Nephron progenitor cell (in vitro differentiated cells): ENCODE results near the gene CCL8.

Experiments used
- DNase-seq: peaks from one replicate; pipeline ENCODE4 v3.0.0; 2021
- H3K27ac Mint-ChIP-seq: 2 replicates; pipeline ENCODE4 v1.8.0; 2021; ENCODE audit warnings: mild to moderate bottlenecking, moderate library complexity, mixed read lengths
- H3K27me3 Mint-ChIP-seq: 2 replicates; pipeline ENCODE4 v1.8.0; 2021; ENCODE audit warnings: mild to moderate bottlenecking, low read depth, mixed read lengths; ENCODE audit not compliant: poor library complexity
- H3K36me3 Mint-ChIP-seq: 2 replicates; pipeline ENCODE4 v1.8.0; 2021; ENCODE audit warnings: low read depth, mixed read lengths
- H3K4me1 Mint-ChIP-seq: 2 replicates; pipeline ENCODE4 v1.8.0; 2021; ENCODE audit warnings: mixed read lengths
- H3K4me3 Mint-ChIP-seq: 2 replicates; pipeline ENCODE4 v1.8.0; 2021; ENCODE audit warnings: mild to moderate bottlenecking, moderate library complexity, mixed read lengths
- H3K9me3 Mint-ChIP-seq: 2 replicates; pipeline ENCODE4 v1.8.0; 2021; ENCODE audit warnings: mild to moderate bottlenecking, moderate library complexity, mixed read lengths
- CTCF ChIP-seq: fragments of 200-600 bp; sonication (generic); IDR thresholded peaks from 2 replicates; pipeline ENCODE4 v1.5.0; 2021; ENCODE audit warnings: antibody characterized with exemption

The CCL8 gene

GRCh38 chr17:34319039-34319483, at the start of gene CCL8:
Gene CCL8, plus strand, starts transcription at chr17:34319435. Its CDS starts 67 bp downstream, at chr17:34319502.
- DNase-seq, result no peak
- peaks cover 2% of the 10 kb centered on the region for H3K9me3 Mint-ChIP-seq
- no peak within 1 kb of the TSS for H3K27ac Mint-ChIP-seq
- H3K4me1 Mint-ChIP-seq, result no peaks in the 10 kb centered on the region
- peaks cover 9% of the 10 kb centered on the region for H3K27me3 Mint-ChIP-seq
- no peak within 1 kb of the TSS for H3K4me3 Mint-ChIP-seq
- H3K36me3 Mint-ChIP-seq, result no peaks in the 10 kb centered on the region
- TF ChIP-seq CTCF, result no peak

- no peak for TF ChIP-seq CTCF
- no peaks in the 10 kb centered on the region for H3K4me1 Mint-ChIP-seq
- DNase-seq, result no peak
- no peak within 1 kb of the TSS for H3K4me3 Mint-ChIP-seq
- H3K27ac Mint-ChIP-seq, result no peak within 1 kb of the TSS
- no peaks in the 10 kb centered on the region for H3K9me3 Mint-ChIP-seq
- H3K36me3 Mint-ChIP-seq, result no peaks in the 10 kb centered on the region
- H3K27me3 Mint-ChIP-seq, result peaks cover 29% of the 10 kb centered on the region
Measured at GRCh38 chr17:34269969-34270368, 49.3 kb upstream of the CCL8 start, which contains the start of gene CCL7. Gene CCL7, plus strand, starts transcription at chr17:34270221. Its CDS starts 70 bp downstream, at chr17:34270291.

GRCh38 chr17:34275881-34276280, 43.4 kb upstream of the CCL8 start:
- Mint-ChIP-seq H3K4me1 (no peaks in the 10 kb centered on the region), H3K36me3 (no peaks in the 10 kb centered on the region)

GRCh38 chr17:34276826-34277225, 42.4 kb upstream of the CCL8 start:
- Mint-ChIP-seq H3K36me3 (no peaks in the 10 kb centered on the region), H3K27me3 (peaks cover 18% of the 10 kb centered on the region), H3K27ac (no peak overlapping the region), H3K4me3 (no peak overlapping the region), H3K4me1 (no peaks in the 10 kb centered on the region), H3K9me3 (no peaks in the 10 kb centered on the region)
- DNase-seq, result no peak
- no peak for TF ChIP-seq CTCF

More at GRCh38 chr17:34275881-34276280, 43.4 kb upstream of the CCL8 start:
- Mint-ChIP-seq H3K27ac (no peak overlapping the region), H3K9me3 (no peaks in the 10 kb centered on the region), H3K4me3 (no peak overlapping the region), H3K27me3 (peaks cover 22% of the 10 kb centered on the region)
- no peak for DNase-seq
- TF ChIP-seq CTCF, result no peak

GRCh38 chr17:34283571-34283970, 35.7 kb upstream of the CCL8 start:
- DNase-seq, result no peak
- no peaks in the 10 kb centered on the region for H3K9me3 Mint-ChIP-seq
- peaks cover 16% of the 10 kb centered on the region for H3K27me3 Mint-ChIP-seq
- no peaks in the 10 kb centered on the region for H3K4me1 Mint-ChIP-seq
- TF ChIP-seq CTCF, result no peak
- H3K36me3 Mint-ChIP-seq, result no peaks in the 10 kb centered on the region
- H3K27ac Mint-ChIP-seq, result no peak overlapping the region
- no peak overlapping the region for H3K4me3 Mint-ChIP-seq

- H3K4me3 Mint-ChIP-seq, result no peak within 1 kb of the TSS
- H3K4me1 Mint-ChIP-seq, result no peaks in the 10 kb centered on the region
- no peaks in the 10 kb centered on the region for H3K9me3 Mint-ChIP-seq
- no peaks in the 10 kb centered on the region for H3K36me3 Mint-ChIP-seq
- peaks cover 20% of the 10 kb centered on the region for H3K27me3 Mint-ChIP-seq
- no peak for DNase-seq
- H3K27ac Mint-ChIP-seq, result no peak within 1 kb of the TSS
- no peak for TF ChIP-seq CTCF
Measured at GRCh38 chr17:34285286-34285792, 33.9 kb upstream of the CCL8 start, which contains the start of gene CCL11. Gene CCL11, plus strand, starts transcription at chr17:34285742. Its CDS starts 67 bp downstream, at chr17:34285809.
